Panc1 (cell line): ENCODE results near the gene KRTAP10-9.

ENCODE experiments used
- CTCF ChIP-seq: fragments of 450-650 bp; IDR thresholded peaks from 2 replicates; pipeline ENCODE4 v1.5.1; 2017; ENCODE audit warnings: mild to moderate bottlenecking
- SIN3A ChIP-seq: IDR thresholded peaks from 2 replicates; pipeline ENCODE4 v1.6.1; 2012; ENCODE audit warnings: low read depth, mild to moderate bottlenecking, low read length, moderate library complexity, borderline replicate concordance; ENCODE audit not compliant: insufficient read depth

GRCh38 chr21:44595524-44595923 lies 31.4 kb upstream of the KRTAP10-9 start:
- TF ChIP-seq CTCF = no peak
- no peak for TF ChIP-seq SIN3A
